ENCODE results near the gene MTHFD1L. TPM values are rescaled to one million over a fixed set of nuclear protein-coding genes. Genes with fewer than 3 reads are reported as not detected.
A peak's percentile ranks its signal among the peaks of the same experiment; 100 is the strongest.

MTHFD1L gene
- total RNA-seq, 1 experiment from 2014 or later = 47.8 TPM

DNA sequence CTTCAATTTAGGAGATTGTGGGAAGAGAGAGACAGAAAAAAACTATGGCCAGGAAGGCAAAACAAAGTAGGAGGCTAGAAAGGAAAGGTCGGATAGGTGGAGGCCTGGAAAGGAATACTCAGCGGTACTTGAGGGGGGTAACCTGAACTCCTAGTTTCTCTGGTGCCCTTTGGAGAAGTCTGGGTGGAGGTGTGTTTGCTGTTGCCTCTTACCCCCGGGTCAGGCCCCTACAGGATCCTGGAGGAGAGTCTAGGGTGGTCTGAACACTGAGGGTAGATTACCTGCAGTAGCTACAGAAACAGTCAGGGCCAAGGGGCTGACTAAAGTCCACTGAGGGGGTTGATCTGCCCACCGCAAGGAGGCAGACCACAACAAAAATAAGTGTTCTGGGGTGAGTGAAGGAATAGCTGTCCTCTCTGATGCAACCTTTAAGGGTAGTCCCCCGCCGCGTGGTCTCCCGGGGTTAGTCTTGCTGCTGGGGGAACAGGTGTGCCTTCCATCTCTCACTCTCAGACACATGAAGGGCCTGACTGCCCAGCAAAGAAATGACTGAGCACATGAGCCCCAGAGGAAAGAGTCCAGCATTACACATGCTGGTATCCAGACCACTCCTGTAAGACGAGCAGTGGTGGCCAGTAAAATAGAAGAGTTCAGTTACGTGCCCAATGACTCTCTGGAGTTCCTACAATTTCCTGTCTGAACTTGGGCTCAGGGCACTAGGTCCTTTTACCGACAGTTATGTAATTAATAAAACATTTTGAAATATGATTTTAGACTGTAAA, 59.5 kb downstream of the MTHFD1L start:
- Mint-ChIP-seq H3K4me1 (ENCODE audit: low read depth, unreplicated experiment) (no peaks in the 10 kb centered on the region), H3K27me3 (ENCODE audit: unreplicated experiment) (no peaks in the 10 kb centered on the region), H3K4me3 (ENCODE audit: low read depth, unreplicated experiment) (no peak overlapping the region), H3K9me3 (ENCODE audit: low read depth, unreplicated experiment) (no peaks in the 10 kb centered on the region), H3K27ac (ENCODE audit: unreplicated experiment) (peak overlapping the region; percentile 51), H3K36me3 (ENCODE audit: insufficient read depth, unreplicated experiment) (peaks cover 11% of the 10 kb centered on the region)
- CTCF ChIA-PET = no interaction called here
- no TSS peak for BruUV-seq (replicated peaks)
- TF ChIP-seq CTCF (IDR thresholded peaks at IDR 0.05; ENCODE audit: unreplicated experiment) = no peak
- DNase-seq = no peak
- intact Hi-C loops (cut with micrococcal nuclease; ENCODE audit: unreplicated experiment) = no loop called here

GRCh38 chr6:150925590-150925928, 60.1 kb downstream of the MTHFD1L start:
- Mint-ChIP-seq H3K9me3 (ENCODE audit: low read depth, unreplicated experiment) (no peaks in the 10 kb centered on the region), H3K4me3 (ENCODE audit: low read depth, unreplicated experiment) (no peak overlapping the region), H3K4me1 (ENCODE audit: low read depth, unreplicated experiment) (no peaks in the 10 kb centered on the region), H3K27me3 (ENCODE audit: unreplicated experiment) (no peaks in the 10 kb centered on the region), H3K27ac (ENCODE audit: unreplicated experiment) (no peak overlapping the region), H3K36me3 (ENCODE audit: insufficient read depth, unreplicated experiment) (peaks cover 11% of the 10 kb centered on the region)
- intact Hi-C loops (cut with micrococcal nuclease; ENCODE audit: unreplicated experiment) = no loop called here
- no peak for TF ChIP-seq CTCF (IDR thresholded peaks at IDR 0.05; ENCODE audit: unreplicated experiment)
- CTCF ChIA-PET = no interaction called here
- no TSS peak for BruUV-seq (replicated peaks)
- DNase-seq = no peak

DNA sequence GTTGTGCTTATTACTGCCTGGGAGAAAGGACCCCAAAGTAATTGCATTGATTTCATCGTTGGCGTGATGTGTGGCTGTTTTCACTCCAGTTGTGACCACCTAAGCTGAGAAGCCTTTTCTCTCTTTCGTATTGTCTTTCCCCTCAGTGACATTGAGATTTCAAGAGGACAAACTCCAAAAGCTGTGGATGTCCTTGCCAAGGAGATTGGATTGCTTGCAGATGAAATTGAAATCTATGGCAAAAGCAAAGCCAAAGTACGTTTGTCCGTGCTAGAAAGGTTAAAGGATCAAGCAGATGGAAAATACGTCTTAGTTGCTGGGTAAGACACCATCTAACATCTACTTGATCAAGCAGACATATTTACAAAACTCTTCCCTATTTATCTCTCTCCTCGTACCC, 60.5 kb downstream of the MTHFD1L start:
- H3K27ac Mint-ChIP-seq (ENCODE audit: unreplicated experiment) = no peak overlapping the region
- no peak for TF ChIP-seq CTCF (IDR thresholded peaks at IDR 0.05; ENCODE audit: unreplicated experiment)
- no peak for DNase-seq
- H3K4me1 Mint-ChIP-seq (ENCODE audit: low read depth, unreplicated experiment) = no peaks in the 10 kb centered on the region
- no TSS peak for BruUV-seq (replicated peaks)
- CTCF ChIA-PET = no interaction called here
- H3K9me3 Mint-ChIP-seq (ENCODE audit: low read depth, unreplicated experiment) = no peaks in the 10 kb centered on the region
- intact Hi-C loops (cut with micrococcal nuclease; ENCODE audit: unreplicated experiment) = no loop called here
- H3K36me3 Mint-ChIP-seq (ENCODE audit: insufficient read depth, unreplicated experiment) = peaks cover 11% of the 10 kb centered on the region
- H3K27me3 Mint-ChIP-seq (ENCODE audit: unreplicated experiment) = no peaks in the 10 kb centered on the region
- no peak overlapping the region for H3K4me3 Mint-ChIP-seq (ENCODE audit: low read depth, unreplicated experiment)

GRCh38 chr6:150928882-150929281, 63.4 kb downstream of the MTHFD1L start:
- no TSS peak for BruUV-seq (replicated peaks)
- intact Hi-C loops (cut with micrococcal nuclease; ENCODE audit: unreplicated experiment) = no loop called here
- peaks cover 4% of the 10 kb centered on the region for H3K4me1 Mint-ChIP-seq (ENCODE audit: low read depth, unreplicated experiment)
- no peaks in the 10 kb centered on the region for H3K9me3 Mint-ChIP-seq (ENCODE audit: low read depth, unreplicated experiment)
- CTCF ChIA-PET = interaction anchor here (1.3 kb wide), 1 partner anchor 37 kb away, joined by 4 read pairs; no protein-coding TSS in a partner anchor
- H3K36me3 Mint-ChIP-seq (ENCODE audit: insufficient read depth, unreplicated experiment) = peaks cover 6% of the 10 kb centered on the region
- no peak overlapping the region for H3K27ac Mint-ChIP-seq (ENCODE audit: unreplicated experiment)
- no peak overlapping the region for H3K4me3 Mint-ChIP-seq (ENCODE audit: low read depth, unreplicated experiment)
- no peaks in the 10 kb centered on the region for H3K27me3 Mint-ChIP-seq (ENCODE audit: unreplicated experiment)
- TF ChIP-seq CTCF (IDR thresholded peaks at IDR 0.05; ENCODE audit: unreplicated experiment) = no peak
- no peak for DNase-seq

All from Calu3 (cell line).